Stimulated activated naive B cell treated with anti-CD40 and anti-IgM and Interleukin-4, amounts not matched to agents 10 μg/mL and 1 μg/mL and 100 μg/mL, for 72 hours (primary cell): ENCODE measurements around the gene SLC28A3.

Source experiments
- ATAC-seq, 2 donors: fragments of 150-1000 bp; cut with Tn5 transposase; replicated peaks; 2 replicates each; pipeline ENCODE4 v1.10.0; 2021; ENCODE audit warnings: moderate library complexity in 1 of 2
- DNase-seq: peaks from one replicate; pipeline ENCODE4 v3.0.0; 2021
- H3K27ac Mint-ChIP-seq: one replicate; pipeline ENCODE4 v1.8.0; 2022; ENCODE audit warnings: mild to moderate bottlenecking, mixed read lengths
- H3K27me3 Mint-ChIP-seq, 2 donors: one replicate each; pipeline ENCODE4 v1.8.0; 2022; ENCODE audit warnings: mixed read lengths in 2 of 2
- H3K36me3 Mint-ChIP-seq, 2 donors: one replicate each; pipeline ENCODE4 v1.8.0; 2022; ENCODE audit warnings: mixed read lengths in 2 of 2, mild to moderate bottlenecking in 1 of 2
- H3K4me1 Mint-ChIP-seq, 2 donors: one replicate each; pipeline ENCODE4 v1.8.0; 2022; ENCODE audit warnings: mixed read lengths in 2 of 2, mild to moderate bottlenecking in 1 of 2
- H3K4me3 Mint-ChIP-seq, 2 donors: one replicate each; pipeline ENCODE4 v1.8.0; 2022; ENCODE audit warnings: mild to moderate bottlenecking in 2 of 2, mixed read lengths in 2 of 2, moderate library complexity in 1 of 2
- H3K9me3 Mint-ChIP-seq, 2 donors: one replicate each; pipeline ENCODE4 v1.8.0; 2022; ENCODE audit warnings: mixed read lengths in 2 of 2, mild to moderate bottlenecking in 1 of 2

SLC28A3 gene

DNA sequence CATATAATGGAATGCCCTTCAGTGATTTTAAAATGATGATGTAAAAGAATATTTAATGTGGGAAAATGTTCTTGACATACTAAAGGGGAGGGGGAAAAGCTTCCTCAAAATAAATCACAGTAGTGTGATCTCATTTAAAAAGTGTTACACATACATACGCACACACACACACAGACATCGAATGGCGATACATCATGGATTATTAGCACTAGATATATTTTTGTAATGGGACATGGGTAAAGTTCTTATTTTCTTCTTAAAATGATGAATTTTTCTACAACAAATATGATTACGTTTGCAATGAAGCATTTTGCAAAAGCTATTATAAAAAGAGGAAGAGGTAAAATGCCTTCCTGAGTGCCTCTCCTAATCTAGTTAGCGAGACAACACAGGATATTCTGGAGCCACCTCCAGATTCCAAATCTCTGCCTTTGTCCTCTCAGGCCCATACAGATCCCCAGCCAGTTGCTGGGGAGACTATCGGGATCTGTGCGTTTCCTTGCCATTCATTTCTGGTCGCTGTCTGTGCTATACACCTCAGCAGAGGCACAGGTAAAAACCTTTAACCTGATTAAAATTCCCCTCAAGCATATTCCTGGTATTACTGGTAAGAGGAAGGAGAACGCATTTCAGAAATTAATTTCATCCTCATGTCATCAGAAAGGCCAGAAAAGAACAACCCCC is 69.6 kb downstream of the SLC28A3 start:
- no peaks in the 10 kb centered on the region for H3K9me3 Mint-ChIP-seq
- H3K27me3 Mint-ChIP-seq = peaks cover 3 to 12% of the 10 kb centered on the region in 2 donors
- ATAC-seq = peak; percentile 29 to 46
- peak overlapping the region; percentile 77 to 81 for H3K4me3 Mint-ChIP-seq
- no peak for DNase-seq
- no peaks in the 10 kb centered on the region for H3K36me3 Mint-ChIP-seq
- H3K27ac Mint-ChIP-seq = peak overlapping the region; percentile 59
- H3K4me1 Mint-ChIP-seq = peaks cover 12 to 23% of the 10 kb centered on the region in 2 donors

DNA sequence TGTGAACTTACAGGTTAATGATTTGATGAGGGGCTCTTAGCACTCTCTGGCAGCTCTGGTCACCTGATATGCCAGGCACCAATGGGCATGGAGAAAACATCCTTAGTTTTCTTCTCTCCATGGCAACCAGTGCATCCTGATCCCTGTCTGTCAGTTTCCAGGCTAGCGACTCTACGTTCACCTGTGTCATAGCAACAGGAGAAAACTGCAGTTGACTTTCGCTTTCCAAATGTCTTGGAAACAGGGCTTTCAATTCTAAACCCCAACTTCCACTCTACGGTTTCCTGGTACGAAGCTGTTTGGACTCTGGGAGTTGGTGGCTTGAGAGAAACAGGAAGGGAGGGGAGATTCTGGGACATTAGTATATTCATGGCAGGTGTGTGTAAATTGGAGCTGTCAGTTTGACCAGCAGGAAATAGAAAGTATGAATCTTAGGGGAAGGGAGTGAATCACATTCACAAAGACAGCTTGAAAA is 74.4 kb downstream of the SLC28A3 start:
- H3K4me3 Mint-ChIP-seq = no peak overlapping the region

DNA sequence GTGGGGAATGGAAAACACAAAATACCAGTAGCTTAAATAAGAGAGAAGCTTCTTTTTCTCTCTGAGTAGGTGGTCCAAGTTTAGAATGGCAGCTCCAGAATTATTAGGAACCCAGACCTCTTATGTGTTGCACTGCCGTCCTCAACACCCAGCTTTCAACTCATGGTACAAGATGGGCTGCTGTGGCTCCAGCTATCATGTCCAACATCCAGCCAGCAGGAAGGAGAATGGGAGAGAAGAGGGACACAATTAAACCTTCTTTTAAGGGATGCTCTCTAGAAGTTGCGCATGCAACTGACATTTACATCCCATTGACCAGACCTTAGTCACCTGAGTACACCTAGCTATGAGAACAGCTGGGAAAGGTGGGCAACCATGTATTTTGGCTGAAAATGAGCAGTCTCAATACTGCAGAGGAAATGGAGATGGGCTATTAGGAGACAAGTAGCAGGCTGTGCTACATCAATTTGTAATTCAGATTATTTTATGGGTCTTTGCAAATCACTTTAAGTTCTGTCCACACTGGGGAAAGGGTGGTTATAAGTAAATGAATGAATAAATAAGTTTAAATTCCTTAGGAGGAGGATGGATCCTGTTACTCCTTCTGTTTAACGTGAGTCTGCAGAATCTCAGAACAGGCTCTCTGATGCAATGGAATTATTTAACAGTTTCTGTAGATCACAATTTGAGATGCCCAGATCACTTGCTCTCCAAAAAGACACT is 76.1 kb downstream of the SLC28A3 start:
- Mint-ChIP-seq H3K4me1 (peaks cover 5 to 11% of the 10 kb centered on the region in 2 donors), H3K27me3 (peaks cover 7 to 12% of the 10 kb centered on the region in 2 donors), H3K27ac (no peak overlapping the region), H3K9me3 (no peaks in the 10 kb centered on the region), H3K36me3 (no peaks in the 10 kb centered on the region), H3K4me3 (no peak overlapping the region)
- DNase-seq (no peak), ATAC-seq (no peak)

More for the DNA sequence above, 74.4 kb downstream of the SLC28A3 start:
- H3K27me3 Mint-ChIP-seq = peaks cover 6 to 7% of the 10 kb centered on the region in 2 donors
- no peaks in the 10 kb centered on the region for H3K9me3 Mint-ChIP-seq
- H3K36me3 Mint-ChIP-seq = no peaks in the 10 kb centered on the region
- peaks cover 7 to 14% of the 10 kb centered on the region in 2 donors for H3K4me1 Mint-ChIP-seq
- H3K27ac Mint-ChIP-seq = no peak overlapping the region
- DNase-seq (no peak), ATAC-seq (peak in 1 of 2 donors; percentile 46)

GRCh38 chr9:84261070-84261746 is 79.3 kb downstream of the SLC28A3 start:
- H3K27me3 Mint-ChIP-seq = peaks cover 7 to 25% of the 10 kb centered on the region in 2 donors
- H3K27ac Mint-ChIP-seq = no peak overlapping the region
- H3K4me1 Mint-ChIP-seq = peaks cover 4 to 8% of the 10 kb centered on the region in 2 donors
- DNase-seq (peak; percentile 25), ATAC-seq (peak; percentile 82 to 87)
- H3K4me3 Mint-ChIP-seq = peak overlapping the region; percentile 27 to 46
- no peaks in the 10 kb centered on the region for H3K36me3 Mint-ChIP-seq
- H3K9me3 Mint-ChIP-seq = no peaks in the 10 kb centered on the region

DNA sequence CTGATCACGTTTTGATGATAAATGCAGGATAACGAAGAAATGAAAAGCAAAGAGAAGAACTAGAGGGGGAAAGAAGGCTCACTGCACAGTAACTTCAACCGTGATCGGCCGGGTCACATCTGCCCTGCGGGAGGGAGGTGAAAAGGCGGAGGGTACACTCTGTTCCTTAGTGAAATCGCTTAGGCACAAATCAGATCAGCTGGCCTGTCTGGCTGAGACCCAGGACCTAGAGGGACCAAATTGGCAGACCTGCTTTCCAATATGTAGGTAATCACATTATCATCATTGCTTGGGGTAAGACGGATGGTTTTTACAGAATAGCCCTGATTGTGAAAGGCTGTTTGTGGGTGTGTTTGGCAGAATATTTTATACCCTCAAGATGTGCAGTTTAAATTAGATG is 82.2 kb downstream of the SLC28A3 start:
- no peak for DNase-seq
- Mint-ChIP-seq H3K36me3 (no peaks in the 10 kb centered on the region), H3K27me3 (peaks cover 9 to 26% of the 10 kb centered on the region in 2 donors), H3K27ac (no peak overlapping the region), H3K9me3 (no peaks in the 10 kb centered on the region), H3K4me3 (no peak overlapping the region), H3K4me1 (peaks cover 0 to 4% of the 10 kb centered on the region in 2 donors)
- no peak for ATAC-seq

GRCh38 chr9:84255696-84256095 is 84.9 kb downstream of the SLC28A3 start:
- no peaks in the 10 kb centered on the region for H3K4me1 Mint-ChIP-seq
- no peaks in the 10 kb centered on the region for H3K36me3 Mint-ChIP-seq
- DNase-seq (no peak), ATAC-seq (no peak)
- no peak overlapping the region for H3K4me3 Mint-ChIP-seq
- no peak overlapping the region for H3K27ac Mint-ChIP-seq
- peaks cover 10 to 25% of the 10 kb centered on the region in 2 donors for H3K27me3 Mint-ChIP-seq
- no peaks in the 10 kb centered on the region for H3K9me3 Mint-ChIP-seq

- Mint-ChIP-seq H3K27me3 (peaks cover 10 to 23% of the 10 kb centered on the region in 2 donors), H3K4me3 (no peak overlapping the region), H3K9me3 (no peaks in the 10 kb centered on the region), H3K27ac (no peak overlapping the region), H3K4me1 (no peaks in the 10 kb centered on the region), H3K36me3 (no peaks in the 10 kb centered on the region)
- DNase-seq (no peak), ATAC-seq (no peak)
These were observed 85.6 kb downstream of the SLC28A3 start for GRCh38 chr9:84254972-84255371.

DNA sequence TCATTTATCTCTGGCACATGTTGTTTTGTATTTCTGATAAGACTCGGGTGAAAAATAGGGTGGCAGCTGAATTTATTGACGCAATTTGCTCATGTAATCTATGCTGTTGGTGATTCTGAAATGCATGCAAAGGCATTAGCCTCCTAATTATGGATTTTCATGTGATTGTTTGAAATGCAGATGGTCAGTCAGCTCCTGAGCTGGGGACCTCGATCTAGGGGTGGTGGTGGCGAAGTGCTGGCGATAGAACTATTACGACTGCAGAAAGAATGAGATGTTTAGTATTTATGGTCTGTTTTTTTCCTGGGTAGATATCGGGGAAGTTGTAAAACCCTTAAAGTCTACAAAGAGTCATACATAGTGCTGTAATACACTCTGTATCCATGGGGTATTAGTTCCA is 88.6 kb downstream of the SLC28A3 start:
- no peak for ATAC-seq
- Mint-ChIP-seq H3K27me3 (peaks cover 14 to 18% of the 10 kb centered on the region in 2 donors), H3K36me3 (no peaks in the 10 kb centered on the region), H3K4me1 (no peaks in the 10 kb centered on the region), H3K27ac (no peak overlapping the region), H3K9me3 (peaks cover 5 to 6% of the 10 kb centered on the region in 2 donors), H3K4me3 (no peak overlapping the region)
- DNase-seq = no peak

DNA sequence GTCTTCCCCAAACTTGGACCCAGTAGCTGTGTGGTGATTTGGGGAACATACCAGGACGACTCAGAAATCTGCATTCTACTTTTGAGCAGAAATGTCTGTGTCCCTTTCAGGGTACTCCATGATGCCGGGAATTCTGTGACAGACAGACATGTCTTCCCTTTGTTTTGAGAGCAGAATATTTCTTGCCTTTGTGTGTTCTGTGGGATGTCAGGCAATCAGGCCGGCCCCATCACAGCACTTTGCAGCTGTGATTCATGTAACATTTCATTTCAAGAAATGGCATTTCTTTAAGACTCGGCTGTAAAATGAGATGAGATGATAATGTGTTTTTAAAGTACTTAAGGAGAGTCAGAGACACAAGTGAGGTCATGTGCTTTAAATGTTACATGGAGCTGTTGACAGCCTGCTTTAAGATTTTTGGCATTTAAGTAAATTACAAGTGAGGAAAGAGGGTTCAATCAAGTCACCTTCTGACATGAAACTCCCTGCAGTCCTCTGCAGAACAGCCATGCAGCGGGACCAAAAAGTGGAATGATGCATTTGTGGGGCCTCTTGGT is 98.7 kb downstream of the SLC28A3 start:
- Mint-ChIP-seq H3K4me3 (no peak overlapping the region), H3K27me3 (peaks cover 29 to 42% of the 10 kb centered on the region in 2 donors), H3K9me3 (peaks cover 3 to 7% of the 10 kb centered on the region in 2 donors), H3K27ac (no peak overlapping the region), H3K36me3 (no peaks in the 10 kb centered on the region), H3K4me1 (no peaks in the 10 kb centered on the region)
- ATAC-seq (no peak), DNase-seq (no peak)

DNA sequence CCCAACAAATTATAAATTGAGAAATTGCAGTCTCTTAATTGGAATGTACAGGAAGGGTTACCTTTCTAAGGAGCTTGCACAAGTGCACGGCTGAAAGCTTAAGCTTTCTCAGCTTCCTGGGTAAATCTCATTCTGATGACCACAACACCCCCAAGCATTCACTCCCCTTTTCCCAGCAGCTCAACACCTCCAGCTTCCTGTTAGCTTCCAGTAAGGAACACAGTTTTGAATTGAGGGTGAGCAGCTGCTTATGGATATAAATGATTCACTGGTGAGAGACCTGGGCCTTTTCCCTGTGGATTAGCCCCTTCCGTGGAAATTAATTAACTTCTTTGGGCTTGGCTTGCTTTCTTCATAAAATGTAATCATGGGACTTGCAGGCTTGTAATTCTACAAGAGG is 101.2 kb downstream of the SLC28A3 start:
- Mint-ChIP-seq H3K4me3 (no peak overlapping the region), H3K4me1 (no peaks in the 10 kb centered on the region), H3K9me3 (peaks cover 7 to 8% of the 10 kb centered on the region in 2 donors), H3K27me3 (peaks cover 24 to 32% of the 10 kb centered on the region in 2 donors), H3K36me3 (peaks cover 0 to 3% of the 10 kb centered on the region in 2 donors), H3K27ac (no peak overlapping the region)
- DNase-seq (no peak), ATAC-seq (no peak)

- no peak for DNase-seq
- no peak for ATAC-seq
- no peak overlapping the region for H3K27ac Mint-ChIP-seq
- H3K9me3 Mint-ChIP-seq = peaks cover 7 to 8% of the 10 kb centered on the region in 2 donors
- peaks cover 0 to 3% of the 10 kb centered on the region in 2 donors for H3K36me3 Mint-ChIP-seq
- H3K27me3 Mint-ChIP-seq = peaks cover 22 to 26% of the 10 kb centered on the region in 2 donors
- H3K4me1 Mint-ChIP-seq = no peaks in the 10 kb centered on the region
- H3K4me3 Mint-ChIP-seq = no peak overlapping the region
These were observed 101.9 kb downstream of the SLC28A3 start for GRCh38 chr9:84238652-84239051.

- Mint-ChIP-seq H3K27me3 (peaks cover 14 to 25% of the 10 kb centered on the region in 2 donors), H3K27ac (no peak overlapping the region), H3K4me3 (no peak overlapping the region), H3K4me1 (no peaks in the 10 kb centered on the region), H3K9me3 (peaks cover 7 to 8% of the 10 kb centered on the region in 2 donors), H3K36me3 (peaks cover 0 to 3% of the 10 kb centered on the region in 2 donors)
- no peak for ATAC-seq
- no peak for DNase-seq
These were observed 105.0 kb downstream of the SLC28A3 start for GRCh38 chr9:84235511-84235910.

DNA sequence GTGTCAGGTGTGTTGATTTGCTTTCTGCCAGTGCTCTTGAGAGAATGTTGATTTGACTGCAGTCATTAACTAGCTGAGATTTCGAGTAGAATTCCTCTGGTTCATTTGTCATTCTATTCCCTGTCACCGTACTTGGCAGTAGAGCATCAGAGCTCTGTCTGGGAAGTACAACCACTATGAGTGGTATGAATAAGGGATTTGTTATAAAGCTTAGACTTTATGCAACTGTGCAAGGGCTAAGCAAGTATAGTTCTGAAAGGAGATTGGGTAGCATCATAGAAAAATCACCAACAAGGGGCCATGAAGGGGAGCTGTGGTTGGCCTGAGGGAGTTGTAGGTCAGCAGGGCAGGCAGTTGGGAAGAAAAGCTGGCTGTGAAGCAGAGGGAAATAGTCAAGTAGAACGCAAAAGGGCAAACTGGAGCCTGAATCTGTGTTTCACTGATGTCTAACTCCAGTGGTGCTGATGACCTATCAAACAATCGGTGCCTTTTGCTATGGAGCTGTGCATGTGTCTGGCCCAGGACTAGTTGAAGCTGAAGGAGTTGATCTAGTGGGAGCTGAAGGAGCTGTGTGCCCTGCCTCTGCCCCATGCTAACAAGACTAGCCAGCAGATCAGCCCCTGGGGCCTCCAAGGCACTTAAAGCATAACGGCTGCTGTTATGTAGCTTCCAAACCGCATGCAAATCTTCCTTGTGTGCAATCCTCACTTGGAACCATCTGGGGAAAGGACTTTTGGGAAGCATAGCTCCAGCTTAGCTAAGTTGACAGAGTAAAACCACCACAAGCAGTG is 110.0 kb downstream of the SLC28A3 start:
- Mint-ChIP-seq H3K27me3 (peaks cover 3 to 6% of the 10 kb centered on the region in 2 donors), H3K27ac (no peak overlapping the region), H3K36me3 (no peaks in the 10 kb centered on the region), H3K4me1 (no peaks in the 10 kb centered on the region), H3K9me3 (no peaks in the 10 kb centered on the region), H3K4me3 (no peak overlapping the region)
- ATAC-seq = no peak
- DNase-seq = no peak
